Activated T-cell treated with anti-CD3 and anti-CD28 coated beads, Interleukin-2, amount 50 U/mL, for 1 hour (primary cell): ENCODE results near the gene CHEK1.

Source experiments
- DNase-seq: peaks from one replicate; pipeline ENCODE4 v3.0.0-alpha.2; 2020

Gene CHEK1

GRCh38 chr11:125627236-125627910, 2.4 kb downstream of the CHEK1 start:
- no peak for DNase-seq

GRCh38 chr11:125637840-125638239, 12.9 kb downstream of the CHEK1 start:
- no peak for DNase-seq

DNA sequence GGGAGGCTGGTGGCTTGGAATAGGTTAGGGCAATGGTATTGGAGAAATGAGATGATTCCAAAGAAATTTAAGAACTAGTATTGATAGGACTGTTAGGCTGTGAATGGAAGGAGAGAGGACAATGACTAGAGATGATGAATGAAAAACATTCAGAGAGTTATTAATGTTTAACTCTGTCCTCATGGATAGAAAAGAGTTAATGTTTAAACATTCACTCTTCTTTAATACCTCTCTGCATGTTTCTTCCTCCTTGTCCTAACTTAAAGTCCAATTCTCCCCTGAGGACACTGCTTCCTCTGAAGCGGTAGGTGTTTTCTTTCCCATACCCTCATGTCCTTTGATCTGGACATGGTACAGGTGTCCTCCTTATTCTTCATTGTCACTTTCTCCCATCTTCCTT, 13.4 kb downstream of the CHEK1 start:
- no peak for DNase-seq

DNA sequence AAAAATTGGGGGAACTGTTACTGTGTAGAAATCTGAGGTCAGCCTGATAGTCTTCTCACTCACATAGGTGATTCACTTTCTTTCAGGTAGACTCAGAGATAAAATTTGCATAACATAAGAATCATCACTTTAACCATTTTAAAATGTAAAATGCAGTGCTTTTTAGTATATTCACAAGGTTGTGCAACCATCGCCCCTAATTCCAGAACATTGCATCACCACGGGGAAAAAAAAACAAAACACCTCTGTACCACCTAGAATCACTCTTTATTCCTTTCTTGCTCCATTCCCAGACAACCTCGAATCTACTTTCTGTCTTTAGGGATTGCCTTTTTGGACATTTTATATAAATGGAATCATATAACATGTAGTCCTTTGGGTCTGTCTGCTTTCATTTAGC, 20.9 kb downstream of the CHEK1 start:
- no peak for DNase-seq

DNA sequence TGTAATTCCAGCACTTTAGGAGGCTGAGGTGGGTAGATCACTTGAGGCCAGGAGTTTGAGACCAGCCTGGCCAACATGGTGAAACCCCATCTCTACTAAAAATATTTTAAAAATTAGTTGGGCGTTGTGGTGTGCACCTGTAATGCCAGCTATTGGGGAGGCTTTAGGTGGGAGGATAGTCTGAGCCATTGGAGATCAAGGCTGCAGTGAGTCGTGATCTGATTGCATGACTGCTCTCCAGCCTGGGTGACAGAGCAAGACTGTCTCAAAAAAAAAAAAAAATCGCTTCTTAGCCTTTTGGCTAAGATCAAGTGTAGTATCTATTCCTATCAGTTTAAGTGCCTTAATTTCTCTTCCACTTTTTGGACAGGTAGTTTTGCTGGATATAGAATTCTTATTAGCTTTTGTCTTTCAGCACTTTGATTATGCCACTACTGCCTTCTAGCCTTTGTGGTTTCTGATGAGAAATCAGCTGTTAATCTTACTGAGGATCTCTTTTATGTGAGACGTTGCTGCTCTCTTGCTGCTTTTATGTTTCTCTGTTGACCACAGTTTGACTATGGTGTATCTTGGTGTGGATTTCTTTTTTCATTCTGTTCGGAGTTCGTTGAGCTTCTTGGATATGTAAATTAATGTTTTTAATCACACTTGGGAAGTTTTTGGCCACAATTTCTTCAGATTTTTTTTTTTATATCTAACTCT, 24.7 kb downstream of the CHEK1 start:
- no peak for DNase-seq

GRCh38 chr11:125662689-125663088, 37.7 kb downstream of the CHEK1 start:
- DNase-seq, result no peak

DNA sequence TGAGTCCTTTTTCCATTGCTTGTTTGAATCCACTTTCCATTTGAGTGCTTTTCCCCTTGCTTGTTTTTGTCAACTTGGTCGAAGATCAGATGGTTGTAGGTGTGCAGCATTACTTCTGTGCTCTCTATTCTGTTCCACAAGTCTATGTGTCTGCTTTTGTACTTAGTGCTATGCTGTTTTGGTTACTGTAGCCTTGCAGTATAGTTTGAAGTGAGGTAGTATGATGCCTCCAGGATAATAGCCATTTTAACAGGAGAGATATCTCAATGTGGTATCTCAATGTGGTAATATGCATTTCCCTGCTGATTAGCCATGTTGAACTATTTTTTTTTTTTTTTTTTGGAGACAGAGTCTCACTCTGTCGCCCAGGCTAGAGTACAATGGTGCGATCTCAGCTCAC, 38.9 kb downstream of the CHEK1 start:
- DNase-seq, result no peak

GRCh38 chr11:125667151-125667550, 42.2 kb downstream of the CHEK1 start:
- no peak for DNase-seq

- DNase-seq, result no peak
Observed at GRCh38 chr11:125670172-125670571, 45.2 kb downstream of the CHEK1 start.

GRCh38 chr11:125671561-125671960, 46.6 kb downstream of the CHEK1 start:
- DNase-seq, result no peak

GRCh38 chr11:125674210-125674609, 49.2 kb downstream of the CHEK1 start:
- DNase-seq, result no peak

DNA sequence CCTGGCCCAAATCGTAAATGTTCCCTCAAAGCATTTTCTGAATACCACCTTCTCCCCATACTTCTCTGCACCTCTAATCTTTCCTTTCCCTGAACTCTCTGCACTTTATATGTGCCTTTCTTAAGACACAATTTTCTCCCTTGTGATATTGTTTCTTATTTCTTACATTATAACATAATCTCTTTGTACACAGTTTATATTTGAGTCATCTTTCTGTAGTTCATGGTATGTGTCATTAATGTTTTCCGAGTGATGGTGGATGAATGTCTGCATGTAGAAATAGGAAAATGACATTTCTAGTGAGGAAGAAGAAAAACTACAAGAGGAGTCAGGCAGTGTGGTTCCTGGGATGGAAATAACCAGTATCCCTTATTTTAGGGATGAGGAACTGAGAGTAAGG, 50.2 kb downstream of the CHEK1 start:
- DNase-seq, result no peak

DNA sequence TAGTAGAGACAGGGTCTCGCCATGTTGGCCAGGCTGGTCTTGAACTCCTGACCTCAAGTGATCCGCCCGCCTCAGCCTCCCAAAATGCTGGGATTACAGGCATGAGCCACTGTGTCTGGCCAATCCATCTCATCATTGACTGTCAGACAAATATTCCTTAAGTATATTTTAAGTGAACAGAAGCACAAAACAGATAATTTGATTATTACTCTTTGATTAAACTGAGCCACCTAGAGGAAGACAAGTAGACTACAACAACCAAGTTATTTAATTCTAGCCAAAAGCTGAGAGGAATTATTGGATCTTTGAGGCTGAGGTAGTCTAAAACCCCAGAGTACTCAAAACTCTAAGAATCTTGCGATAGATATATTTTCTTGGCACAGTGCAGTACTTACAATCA, 54.4 kb downstream of the CHEK1 start:
- DNase-seq, result no peak

- no peak for DNase-seq
Observed at GRCh38 chr11:125679837-125680236, 54.9 kb downstream of the CHEK1 start.

- no peak for DNase-seq
Observed at GRCh38 chr11:125680747-125681146, 55.8 kb downstream of the CHEK1 start, which contains the start of gene ACRV1. TSS of gene ACRV1 (minus strand) at chr11:125680847. CDS start at chr11:125680780, 67 bp downstream.

DNA sequence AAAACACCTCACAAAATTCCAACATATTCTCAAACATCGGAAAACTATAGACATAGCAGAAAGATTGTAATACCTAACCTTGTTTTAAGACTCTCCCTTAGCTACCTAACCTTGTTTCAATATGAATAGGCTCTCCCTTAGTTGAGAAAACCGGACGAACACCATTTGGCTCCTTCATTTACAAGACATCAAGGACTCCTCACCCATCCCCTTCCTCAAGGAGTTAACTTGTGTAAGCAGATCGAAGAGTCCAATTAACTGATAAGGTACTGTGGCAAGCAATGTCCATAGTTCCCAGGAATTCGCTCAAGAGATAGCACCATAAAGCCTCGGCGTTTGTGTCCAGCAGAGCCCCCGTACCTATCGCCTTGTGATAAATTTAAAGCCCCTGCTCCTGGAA, 60.3 kb downstream of the CHEK1 start:
- DNase-seq, result no peak

DNA sequence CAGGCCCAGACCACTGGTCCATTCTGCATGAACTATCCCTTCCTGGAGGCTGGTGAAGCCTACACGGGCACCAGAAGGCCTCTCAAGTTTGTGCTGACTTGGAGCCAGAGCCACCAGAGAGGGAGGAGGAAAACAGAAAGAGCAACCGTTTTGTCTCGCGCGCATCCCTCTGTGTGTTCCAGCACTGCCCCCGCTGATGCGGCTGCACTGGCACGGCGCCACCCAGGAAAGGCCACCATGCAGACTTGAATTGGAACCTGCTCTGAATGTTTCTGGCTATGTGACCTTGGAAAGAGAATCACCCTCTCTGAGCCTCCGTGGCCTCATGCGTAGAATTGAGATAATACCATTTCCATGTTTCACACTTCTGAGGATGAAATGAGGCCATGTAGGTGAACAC, 63.1 kb downstream of the CHEK1 start:
- DNase-seq, result no peak

- DNase-seq, result no peak
Observed at GRCh38 chr11:125688632-125689031, 63.7 kb downstream of the CHEK1 start.

DNA sequence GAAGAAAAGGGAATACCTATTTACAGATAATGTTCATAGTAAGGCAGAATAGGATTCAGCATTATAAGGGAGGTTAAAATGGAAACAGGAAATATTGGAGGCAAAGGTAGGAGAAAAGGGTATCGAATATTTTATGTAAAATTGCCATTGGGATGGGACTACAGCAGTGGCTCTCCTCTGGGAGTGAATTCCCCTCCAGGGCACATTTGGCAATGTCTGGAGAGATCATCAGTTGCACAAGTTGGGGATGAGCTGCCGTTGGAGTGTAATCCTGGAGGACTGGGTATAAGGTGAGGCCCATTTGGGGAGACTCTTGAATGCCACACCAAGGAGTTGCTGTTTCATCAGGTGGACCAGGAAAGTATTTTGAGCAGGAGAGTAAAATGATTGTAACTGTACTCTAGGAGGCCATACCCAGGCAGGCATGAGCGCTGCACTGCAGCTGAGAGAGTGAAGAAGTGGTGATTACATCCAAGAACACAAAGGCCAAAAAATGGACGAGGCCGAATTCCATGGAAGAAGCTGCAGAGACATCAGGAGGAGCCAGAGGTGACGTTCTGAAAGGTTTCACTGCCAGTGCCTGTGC, 64.4 kb downstream of the CHEK1 start:
- no peak for DNase-seq

- no peak for DNase-seq
Observed at GRCh38 chr11:125690006-125690405, 65.0 kb downstream of the CHEK1 start.

GRCh38 chr11:125692887-125693286, 67.9 kb downstream of the CHEK1 start:
- no peak for DNase-seq

DNA sequence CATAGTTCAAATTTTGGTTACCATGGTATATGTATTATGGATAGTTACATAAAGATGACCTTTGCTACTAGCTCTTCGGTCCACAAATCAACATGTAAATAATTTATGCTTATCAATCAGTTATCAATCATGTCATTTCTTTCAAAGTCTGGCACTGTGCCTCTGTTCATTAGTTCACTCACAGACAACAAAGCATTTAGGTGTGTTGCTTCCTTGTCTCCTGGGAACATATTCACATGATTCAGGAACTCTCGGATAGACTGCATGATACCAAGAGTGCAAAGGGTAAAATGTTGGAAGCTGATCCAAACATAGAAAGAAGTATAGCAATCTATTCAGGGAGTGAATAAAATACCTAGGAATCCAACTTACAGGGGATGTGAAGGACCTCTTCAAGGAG, 70.0 kb downstream of the CHEK1 start:
- no peak for DNase-seq

- DNase-seq, result no peak
Observed at GRCh38 chr11:125701018-125701610, 76.2 kb downstream of the CHEK1 start.
